ENCODE data around the gene PDE9A.

Gene PDE9A

DNA sequence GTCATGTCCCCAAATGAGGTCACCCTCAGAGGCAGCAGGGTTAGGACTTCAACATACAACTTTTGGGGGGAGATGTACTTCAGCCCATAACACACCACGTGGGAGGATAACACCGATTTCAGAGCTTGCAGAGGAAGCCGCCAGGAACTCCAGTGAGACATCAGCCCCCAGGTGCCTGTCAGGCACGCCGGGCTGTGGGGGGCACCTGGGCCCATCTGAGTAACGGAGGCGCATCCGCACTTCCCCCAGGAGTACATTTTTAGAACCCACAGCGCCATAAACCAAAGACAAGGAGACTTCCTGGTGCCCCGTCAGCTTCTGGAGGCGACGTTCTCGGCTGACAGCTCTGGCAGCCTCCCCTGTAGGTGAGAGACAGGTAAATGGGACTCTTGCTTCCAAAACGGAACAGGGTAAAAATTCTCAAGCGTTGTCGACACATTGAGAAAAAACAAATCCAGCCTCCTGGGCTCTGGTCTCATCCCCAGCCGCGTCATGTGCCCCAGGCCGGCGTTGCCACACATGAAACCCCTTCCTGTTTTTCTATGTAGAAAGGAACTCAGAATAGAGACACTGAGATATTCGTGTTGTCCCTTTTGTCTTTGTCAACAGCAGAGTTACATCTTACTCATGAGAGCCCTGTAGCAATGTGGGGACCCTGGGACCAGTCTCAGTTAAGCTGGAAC lies 93.3 kb downstream of the PDE9A start:
- DNase-seq (ENCODE audit: insufficient read length, low spot score) (no peak), FAIRE-seq (peak; percentile 23)
- TF ChIP-seq SPI1 (IDR thresholded peaks at IDR 0.05; ENCODE audit: low read depth, low read length) (no peak), PAX5 (IDR thresholded peaks at IDR 0.05; ENCODE audit: insufficient read depth, low read length, severe bottlenecking) (no peak), POU2F2 (IDR thresholded peaks at IDR 0.05; ENCODE audit: low read depth, low read length) (no peak), TAF1 (IDR thresholded peaks at IDR 0.05; ENCODE audit: low read depth, low read length) (no peak), POLR2AphosphoS5 (IDR thresholded peaks at IDR 0.05; ENCODE audit: low read depth, low read length) (no peak), POLR2A (IDR thresholded peaks at IDR 0.05; ENCODE audit: low read depth, low read length) (no peak)

DNA sequence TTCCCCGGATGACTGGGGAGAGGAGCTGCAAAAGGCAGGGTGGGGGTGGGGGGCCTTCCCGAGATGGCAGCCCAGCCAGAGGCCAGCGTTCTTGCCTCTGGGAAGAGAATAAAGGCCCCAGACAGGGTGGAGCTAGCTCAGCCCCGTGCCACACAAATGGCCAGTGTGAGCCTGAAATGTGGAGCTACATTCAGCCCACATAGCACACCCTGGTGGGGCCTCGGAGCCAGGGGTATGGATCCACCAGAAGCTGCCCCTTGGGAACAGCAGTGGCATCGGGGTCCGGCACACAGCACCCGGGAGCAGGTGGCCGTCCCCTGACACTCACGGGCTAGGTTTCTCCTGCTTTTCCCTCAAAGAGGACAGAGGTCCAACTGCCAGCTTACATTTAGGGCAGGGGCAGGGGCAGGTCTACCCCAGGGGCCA lies 93.9 kb downstream of the PDE9A start:
- FAIRE-seq (no peak), DNase-seq (ENCODE audit: insufficient read length, low spot score) (no peak)
- TF ChIP-seq POLR2AphosphoS5 (IDR thresholded peaks at IDR 0.05; ENCODE audit: low read depth, low read length), result no peak

DNA sequence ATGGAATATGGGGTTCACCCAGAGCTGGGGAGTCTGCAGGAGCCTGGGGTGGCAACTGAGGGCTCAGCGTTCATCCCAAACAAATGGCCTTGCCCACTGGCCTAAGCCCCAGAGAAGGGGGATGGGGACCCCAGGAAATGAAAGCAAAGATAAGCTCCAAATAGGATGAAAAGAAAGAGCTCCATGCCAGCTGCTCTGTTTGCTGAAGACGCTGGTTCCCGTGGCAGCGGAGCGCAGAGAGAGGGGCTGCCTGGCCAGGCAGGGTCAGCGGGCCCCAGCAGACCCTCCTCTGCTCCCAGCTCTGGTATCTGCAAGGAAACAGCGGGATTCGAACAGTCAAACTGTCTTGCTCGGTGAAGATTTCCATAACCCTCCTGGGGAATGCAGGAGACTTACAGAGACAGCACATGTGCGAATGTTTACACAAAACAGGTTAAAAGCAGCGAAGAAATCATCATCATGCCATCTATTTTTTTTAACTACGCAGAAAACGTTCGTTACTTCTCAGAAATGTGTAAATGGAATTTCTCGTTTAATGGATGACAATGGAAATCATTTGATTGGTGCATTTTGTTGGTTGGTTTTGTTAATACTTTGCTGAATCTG lies 94.4 kb downstream of the PDE9A start:
- no peak for DNase-seq (ENCODE audit: insufficient read length, low spot score)
- FAIRE-seq, result no peak
- no peak for TF ChIP-seq POLR2AphosphoS5 (IDR thresholded peaks at IDR 0.05; ENCODE audit: low read depth, low read length)
- TF ChIP-seq POU2F2 (IDR thresholded peaks at IDR 0.05; ENCODE audit: low read depth, low read length), result no peak
- no peak for TF ChIP-seq PAX5 (IDR thresholded peaks at IDR 0.05; ENCODE audit: insufficient read depth, low read length, severe bottlenecking)
- TF ChIP-seq POLR2A (IDR thresholded peaks at IDR 0.05; ENCODE audit: low read depth, low read length), result no peak
- no peak for TF ChIP-seq TAF1 (IDR thresholded peaks at IDR 0.05; ENCODE audit: low read depth, low read length)
- TF ChIP-seq SPI1 (IDR thresholded peaks at IDR 0.05; ENCODE audit: low read depth, low read length), result no peak

DNA sequence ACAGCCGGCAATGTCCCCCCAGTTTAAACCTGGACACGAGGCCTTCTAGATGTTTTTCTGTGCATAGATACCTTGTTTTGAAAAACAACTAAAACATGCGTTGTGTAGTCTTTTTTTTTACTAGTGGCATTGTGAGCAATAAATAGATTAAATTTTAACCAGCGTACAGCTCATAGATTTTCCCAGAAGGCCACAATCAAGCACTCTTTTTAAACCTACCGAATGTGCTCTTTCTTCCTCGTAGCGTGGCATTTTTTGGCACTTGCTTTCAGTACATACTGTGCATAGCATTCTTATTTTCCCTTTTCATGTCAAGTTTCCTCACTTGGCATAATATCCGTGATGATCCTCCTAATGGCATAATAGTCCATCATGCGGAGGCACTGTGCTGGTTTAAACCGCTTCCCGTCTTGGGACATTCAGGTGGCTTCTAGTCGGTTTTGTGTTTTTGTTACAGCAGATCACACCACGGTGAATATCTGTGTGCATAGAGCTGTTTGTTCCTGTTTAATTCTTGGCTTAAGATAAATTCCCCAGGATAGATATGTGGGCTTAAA lies 95.3 kb downstream of the PDE9A start:
- FAIRE-seq (no peak), DNase-seq (ENCODE audit: insufficient read length, low spot score) (no peak)
- no peak for TF ChIP-seq TAF1 (IDR thresholded peaks at IDR 0.05; ENCODE audit: low read depth, low read length)
- no peak for TF ChIP-seq POU2F2 (IDR thresholded peaks at IDR 0.05; ENCODE audit: low read depth, low read length)
- no peak for TF ChIP-seq POLR2AphosphoS5 (IDR thresholded peaks at IDR 0.05; ENCODE audit: low read depth, low read length)
- TF ChIP-seq SPI1 (IDR thresholded peaks at IDR 0.05; ENCODE audit: low read depth, low read length), result no peak
- no peak for TF ChIP-seq POLR2A (IDR thresholded peaks at IDR 0.05; ENCODE audit: low read depth, low read length)
- TF ChIP-seq PAX5 (IDR thresholded peaks at IDR 0.05; ENCODE audit: insufficient read depth, low read length, severe bottlenecking), result no peak

DNA sequence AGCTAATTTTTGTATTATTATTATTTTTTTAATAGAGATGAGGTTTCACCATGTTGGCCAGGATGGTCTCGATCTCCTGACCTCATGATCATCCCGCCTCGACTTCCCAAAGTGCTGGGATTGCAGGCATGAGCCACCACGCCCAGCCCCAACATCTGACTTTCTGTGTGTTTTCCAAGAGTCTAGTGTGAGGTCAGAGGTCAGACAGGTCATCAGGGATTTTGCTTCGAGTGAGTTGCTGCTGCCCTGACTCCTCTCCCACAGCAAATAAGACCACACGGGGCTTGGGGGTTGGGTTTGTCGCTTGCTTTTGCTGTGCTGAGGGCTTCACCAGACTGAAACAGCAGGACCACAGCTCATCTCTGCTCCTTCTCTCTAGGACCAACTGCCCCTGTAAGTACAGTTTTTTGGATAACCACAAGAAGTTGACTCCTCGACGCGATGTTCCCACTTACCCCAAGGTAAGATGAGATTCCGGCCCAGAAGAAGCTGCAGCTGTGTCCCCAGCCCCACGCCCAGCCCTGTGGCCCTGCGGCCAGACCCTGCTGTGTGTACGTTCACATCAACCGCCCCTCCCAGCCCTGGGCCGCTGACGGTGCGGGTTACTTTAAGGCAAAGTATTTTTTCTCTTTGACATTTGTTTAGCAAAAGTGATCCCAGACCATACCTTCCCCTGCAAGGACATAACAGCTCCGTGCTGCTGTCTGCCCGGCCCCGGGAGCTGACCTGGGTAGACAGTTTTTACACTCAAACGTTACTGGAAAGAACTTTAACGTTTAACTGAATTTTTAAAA lies 97.5 kb downstream of the PDE9A start:
- DNase-seq (ENCODE audit: insufficient read length, low spot score) (no peak), FAIRE-seq (no peak)
- TF ChIP-seq TAF1 (IDR thresholded peaks at IDR 0.05; ENCODE audit: low read depth, low read length) (no peak), POU2F2 (IDR thresholded peaks at IDR 0.05; ENCODE audit: low read depth, low read length) (no peak), PAX5 (IDR thresholded peaks at IDR 0.05; ENCODE audit: insufficient read depth, low read length, severe bottlenecking) (no peak), POLR2A (IDR thresholded peaks at IDR 0.05; ENCODE audit: low read depth, low read length) (no peak), SPI1 (IDR thresholded peaks at IDR 0.05; ENCODE audit: low read depth, low read length) (no peak), POLR2AphosphoS5 (IDR thresholded peaks at IDR 0.05; ENCODE audit: low read depth, low read length) (no peak)

DNA sequence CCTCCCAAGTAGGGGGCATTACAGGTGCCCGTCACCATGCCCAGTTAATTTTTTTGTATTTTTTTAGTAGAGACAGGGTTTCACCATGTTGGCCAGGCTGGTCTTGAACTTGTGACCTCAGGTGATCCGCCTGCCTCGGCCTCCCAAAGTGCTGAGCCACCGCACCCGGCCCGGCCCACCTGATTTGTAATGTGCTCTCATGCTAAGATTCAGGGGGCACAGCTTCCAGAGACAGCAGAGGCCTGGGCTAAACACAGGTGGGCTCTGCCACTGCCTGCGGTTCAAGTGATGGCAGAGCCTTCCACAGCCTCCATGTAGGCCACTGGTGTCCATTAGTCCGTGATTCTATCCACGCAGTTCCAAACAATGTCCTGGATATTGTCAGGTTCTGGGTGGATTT lies 98.4 kb downstream of the PDE9A start:
- TF ChIP-seq PAX5 (IDR thresholded peaks at IDR 0.05; ENCODE audit: insufficient read depth, low read length, severe bottlenecking), result no peak
- TF ChIP-seq POU2F2 (IDR thresholded peaks at IDR 0.05; ENCODE audit: low read depth, low read length), result no peak

DNA sequence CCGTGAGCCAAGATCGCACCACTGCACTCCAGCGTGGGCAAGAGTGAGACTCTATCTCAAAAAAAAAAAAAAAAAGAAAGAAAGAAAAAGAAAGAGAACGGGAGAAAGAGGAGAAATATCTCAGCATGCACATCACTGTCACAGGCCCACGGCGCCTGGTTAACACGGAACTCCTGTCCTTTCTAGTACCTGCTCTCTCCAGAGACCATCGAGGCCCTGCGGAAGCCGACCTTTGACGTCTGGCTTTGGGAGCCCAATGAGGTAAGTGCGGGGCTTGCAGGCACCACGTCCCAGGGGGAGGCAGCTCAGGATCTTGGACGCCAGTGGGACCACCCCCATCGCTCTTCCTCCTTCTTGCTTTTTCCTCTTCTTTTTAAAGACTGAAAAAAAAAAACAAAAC lies 100.4 kb downstream of the PDE9A start:
- no peak for FAIRE-seq
- TF ChIP-seq POLR2A (IDR thresholded peaks at IDR 0.05; ENCODE audit: low read depth, low read length) (no peak), POLR2AphosphoS5 (IDR thresholded peaks at IDR 0.05; ENCODE audit: low read depth, low read length) (no peak), POU2F2 (IDR thresholded peaks at IDR 0.05; ENCODE audit: low read depth, low read length) (no peak), TAF1 (IDR thresholded peaks at IDR 0.05; ENCODE audit: low read depth, low read length) (no peak), SPI1 (IDR thresholded peaks at IDR 0.05; ENCODE audit: low read depth, low read length) (no peak), PAX5 (IDR thresholded peaks at IDR 0.05; ENCODE audit: insufficient read depth, low read length, severe bottlenecking) (no peak)
- no peak for DNase-seq (ENCODE audit: insufficient read length, low spot score)

More for the DNA sequence above, 98.4 kb downstream of the PDE9A start:
- no peak for DNase-seq (ENCODE audit: insufficient read length, low spot score)
- no peak for FAIRE-seq

DNA sequence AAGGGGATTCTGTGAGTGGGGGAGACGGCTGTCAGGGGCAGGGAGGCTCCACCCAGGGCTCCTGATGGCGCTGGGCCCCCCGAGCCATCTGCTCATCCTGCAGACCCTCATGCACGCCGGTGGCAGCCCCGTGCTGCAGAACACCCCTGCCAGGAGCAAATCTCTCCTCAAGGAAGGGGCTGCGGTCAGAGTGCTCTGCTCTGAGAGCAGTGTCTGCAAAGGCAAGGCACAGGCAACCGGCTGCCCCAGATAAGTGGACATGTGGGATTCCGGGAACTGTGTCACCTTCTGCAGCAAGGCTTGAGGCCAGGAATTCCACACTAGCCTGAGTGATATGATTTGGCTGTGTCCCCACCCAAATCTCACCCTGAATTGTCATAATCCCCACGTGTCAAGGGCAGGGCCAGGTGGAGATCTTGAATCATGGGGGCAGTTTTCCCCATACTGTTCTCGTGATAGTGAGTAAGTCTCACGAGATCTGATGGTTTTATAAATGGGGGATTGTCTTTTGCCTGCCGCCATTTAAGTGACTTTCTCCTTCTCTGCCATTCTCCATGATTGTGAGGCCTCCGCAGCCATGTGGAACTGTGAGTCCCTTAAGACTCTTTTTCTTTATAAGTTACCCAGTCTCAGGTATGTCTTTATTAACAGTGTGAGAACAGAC lies 101.0 kb downstream of the PDE9A start:
- TF ChIP-seq PAX5 (IDR thresholded peaks at IDR 0.05; ENCODE audit: insufficient read depth, low read length, severe bottlenecking) (no peak), SPI1 (IDR thresholded peaks at IDR 0.05; ENCODE audit: low read depth, low read length) (no peak), POU2F2 (IDR thresholded peaks at IDR 0.05; ENCODE audit: low read depth, low read length) (no peak), POLR2A (IDR thresholded peaks at IDR 0.05; ENCODE audit: low read depth, low read length) (no peak), TAF1 (IDR thresholded peaks at IDR 0.05; ENCODE audit: low read depth, low read length) (no peak), POLR2AphosphoS5 (IDR thresholded peaks at IDR 0.05; ENCODE audit: low read depth, low read length) (no peak)
- DNase-seq (ENCODE audit: insufficient read length, low spot score) (no peak), FAIRE-seq (no peak)

DNA sequence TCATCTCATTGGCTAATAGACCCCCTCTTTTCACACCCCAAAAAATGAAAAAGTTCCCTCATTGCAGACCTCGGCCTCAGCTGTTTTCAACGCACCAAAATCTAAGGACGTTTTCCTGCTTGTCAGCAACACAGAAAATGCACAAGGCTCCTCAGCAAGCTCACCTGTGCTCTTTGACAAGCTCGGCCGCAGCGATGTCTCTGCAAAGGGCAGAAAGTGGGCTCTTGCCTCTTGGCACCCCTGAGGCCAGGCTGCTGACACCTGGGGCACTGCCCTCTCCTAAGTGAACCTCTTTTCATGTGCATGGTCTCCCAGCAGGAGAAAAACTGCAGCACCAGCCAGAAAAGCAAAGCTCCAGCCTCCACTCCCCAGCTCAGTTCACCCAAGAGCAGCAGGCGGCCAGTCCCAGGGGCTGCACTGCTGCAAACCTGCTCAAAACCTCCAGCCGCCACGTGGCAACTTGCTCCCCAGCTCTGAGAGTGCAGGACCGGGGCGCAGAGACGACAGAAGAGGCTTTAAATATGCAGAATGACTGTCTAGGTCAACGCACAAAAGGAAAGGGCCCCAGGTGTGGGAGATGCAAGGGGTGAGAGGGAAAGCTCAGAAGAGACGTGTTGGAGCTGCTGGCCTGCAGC lies 101.7 kb downstream of the PDE9A start:
- TF ChIP-seq TAF1 (IDR thresholded peaks at IDR 0.05; ENCODE audit: low read depth, low read length) (no peak), SPI1 (IDR thresholded peaks at IDR 0.05; ENCODE audit: low read depth, low read length) (no peak), POLR2A (IDR thresholded peaks at IDR 0.05; ENCODE audit: low read depth, low read length) (no peak)
- FAIRE-seq, result no peak
- no peak for DNase-seq (ENCODE audit: insufficient read length, low spot score)
